Measurements from ENCODE around the gene KDM4B. TPM values are rescaled to one million over a fixed set of nuclear protein-coding genes. Genes with fewer than 3 reads are reported as not detected.

Gene KDM4B
- total RNA-seq, 1 experiment from 2014 or later, result 43.7 TPM

GRCh38 chr19:5020368-5020767 lies 51.5 kb downstream of the KDM4B start:
- no peak overlapping the region for H3K4me2 ChIP-seq (ENCODE audit: insufficient read depth, insufficient read length, low read length)
- no peaks in the 10 kb centered on the region for H3K9me3 ChIP-seq (ENCODE audit: control insufficient read depth, low read depth, low read length)
- WGBS (ENCODE audit: extremely low coverage, insufficient read length, low lambda C conversion rate), result no CpG with 5 or more reads among the region's 21 CpGs
- no peak overlapping the region for H2BK12ac ChIP-seq (ENCODE audit: insufficient read length, low read depth, low read length)
- no peak for TF ChIP-seq CTCF (conservative IDR thresholded peaks at IDR 0.05)
- Mint-ChIP-seq H3K36me3 (ENCODE audit: insufficient read depth in 1 of 3, low read depth in 3 of 3) (peaks cover 3 to 9% (median 5%) of the 10 kb centered on the region in 3 experiments; a peak in 6 of 7 replicates), H3K4me1 (peaks cover 4 to 10% of the 10 kb centered on the region in 2 experiments; a peak in 3 of 4 replicates), H3K9me3 (peaks cover 0 to 2% of the 10 kb centered on the region in 2 experiments; a peak in 1 of 5 replicates), H3K27ac (peak overlapping the region in 1 of 3 experiments; percentile 27; a peak in 2 of 7 replicates), H3K27me3 (ENCODE audit: low read depth) (no peaks in the 10 kb centered on the region), H3K4me3 (no peak overlapping the region)
- H3K4ac ChIP-seq (ENCODE audit: low read depth, low read length), result no peak overlapping the region
- no peak overlapping the region for H3K18ac ChIP-seq (ENCODE audit: insufficient read length, low read depth, low read length)
- H2BK120ac ChIP-seq (ENCODE audit: low read depth, low read length, poor library complexity, severe bottlenecking), result no peak overlapping the region
- H4K8ac ChIP-seq (replicated peaks; ENCODE audit: insufficient read length, low read depth, low read length), result no peak overlapping the region
- no peak overlapping the region for H2BK15ac ChIP-seq (ENCODE audit: low read depth, low read length)
- no peak overlapping the region for H3K27ac ChIP-seq (ENCODE audit: insufficient read length, low read depth, low read length)
- H3K79me1 ChIP-seq (ENCODE audit: insufficient read depth, low read depth, low read length, poor library complexity, severe bottlenecking), result no peaks in the 10 kb centered on the region
- H3K14ac ChIP-seq (ENCODE audit: insufficient read depth, low read length), result no peak overlapping the region
- H3K56ac ChIP-seq (ENCODE audit: insufficient read length, low read depth, low read length), result no peak overlapping the region
- H3K79me2 ChIP-seq (ENCODE audit: insufficient read depth, low read length), result no peaks in the 10 kb centered on the region; the same call in 1 of the 2 replicates
- H2BK20ac ChIP-seq (ENCODE audit: low read depth, low read length, poor library complexity, severe bottlenecking), result no peak overlapping the region
- no peak overlapping the region for H2BK5ac ChIP-seq (ENCODE audit: insufficient read length, low read length)
- H4K20me1 ChIP-seq (ENCODE audit: control insufficient read depth, insufficient read depth, insufficient read length), result peaks cover 4% of the 10 kb centered on the region
- no peaks in the 10 kb centered on the region for H3K23me2 ChIP-seq (ENCODE audit: insufficient read length, low read depth, low read length, poor library complexity, severe bottlenecking)
- no peak overlapping the region for H3K23ac ChIP-seq (ENCODE audit: insufficient read length, low read depth, low read length)
- no peak overlapping the region for H2AK5ac ChIP-seq (ENCODE audit: insufficient read length, low read length)
- H3K9ac ChIP-seq (ENCODE audit: extremely low read depth, insufficient read length, low read length), result no peak overlapping the region
- no peak overlapping the region for H4K91ac ChIP-seq (ENCODE audit: insufficient read length, low read depth, low read length)
- H2AFZ ChIP-seq (ENCODE audit: low read length), result no peak overlapping the region
- no peaks in the 10 kb centered on the region for H3K4me1 ChIP-seq (ENCODE audit: insufficient read depth, low read length)
- no peak overlapping the region for H3T11ph ChIP-seq (ENCODE audit: low read length)
- no peak overlapping the region for H4K5ac ChIP-seq (ENCODE audit: insufficient read length, low read depth, low read length)
- no peak for DNase-seq
- no peaks in the 10 kb centered on the region for H3K27me3 ChIP-seq (ENCODE audit: insufficient read depth, low read length)
